Activated CD8-positive, alpha-beta memory T cell treated with anti-CD3 and anti-CD28 coated beads, Interleukin-2, amount 50 U/mL, for 1 hour (primary cell): ENCODE data around the gene SH3GL2.

Experiments
- DNase-seq: peaks from one replicate; pipeline ENCODE4 v3.0.0-alpha.2; 2020; ENCODE audit errors: extremely low read depth

The SH3GL2 gene

DNA sequence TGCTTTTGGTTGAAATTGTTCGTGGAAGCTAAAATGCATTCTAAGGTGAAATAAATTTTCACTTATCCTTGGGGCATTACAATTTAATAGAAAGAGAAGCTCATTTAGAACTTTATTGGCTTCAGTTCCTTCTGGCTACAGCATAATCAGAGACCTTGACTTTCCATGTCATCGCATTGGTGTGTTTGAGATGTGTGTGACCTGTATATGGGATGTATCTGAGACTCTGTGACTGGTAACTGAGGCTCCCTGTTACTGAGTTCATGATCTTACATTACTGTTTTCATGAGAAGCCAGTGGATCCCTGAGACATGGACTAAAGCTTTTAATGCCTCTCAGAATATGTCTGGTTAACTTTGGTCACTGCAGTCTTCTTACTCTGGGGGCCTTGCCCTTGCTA lies 32.5 kb downstream of the SH3GL2 start:
- no peak for DNase-seq

DNA sequence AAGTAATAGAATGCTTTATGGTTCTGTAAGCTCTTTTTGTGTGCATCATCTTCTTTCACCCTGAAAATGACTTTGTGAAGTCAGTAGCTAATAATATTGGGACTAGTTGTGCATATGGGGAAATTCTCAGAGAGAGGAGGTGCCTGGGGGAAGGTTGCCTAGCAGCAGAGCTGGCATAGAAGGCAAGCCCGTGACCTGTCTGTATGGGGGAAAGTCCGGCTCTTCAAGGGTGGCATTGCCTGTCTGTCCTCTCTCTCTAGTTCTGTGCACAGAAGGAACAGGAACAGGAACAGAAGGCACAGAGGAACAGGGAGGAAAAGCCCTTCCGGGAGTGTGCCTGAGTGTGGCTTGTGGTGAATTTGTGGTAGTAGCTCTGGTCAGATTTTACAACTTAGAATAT lies 33.1 kb downstream of the SH3GL2 start:
- no peak for DNase-seq

DNA sequence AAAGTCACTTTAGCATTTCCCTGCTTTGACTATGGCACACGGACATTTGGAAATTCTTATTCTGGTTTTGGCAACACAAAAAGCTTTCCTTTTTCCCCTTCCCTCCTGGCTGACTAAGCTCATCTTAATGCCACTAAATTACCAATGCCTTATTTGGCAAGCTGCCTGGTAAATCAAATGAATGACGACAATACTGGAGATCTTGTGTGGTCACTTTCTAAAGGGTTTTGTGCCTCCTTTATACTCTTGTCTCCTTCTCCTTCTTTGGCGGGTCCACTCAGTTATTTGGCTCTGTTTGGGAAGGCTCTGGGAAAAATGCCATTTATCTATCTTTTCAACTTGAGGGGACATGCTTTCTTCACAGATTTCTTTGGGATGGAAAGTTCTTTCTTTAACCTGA lies 34.9 kb downstream of the SH3GL2 start:
- no peak for DNase-seq

DNA sequence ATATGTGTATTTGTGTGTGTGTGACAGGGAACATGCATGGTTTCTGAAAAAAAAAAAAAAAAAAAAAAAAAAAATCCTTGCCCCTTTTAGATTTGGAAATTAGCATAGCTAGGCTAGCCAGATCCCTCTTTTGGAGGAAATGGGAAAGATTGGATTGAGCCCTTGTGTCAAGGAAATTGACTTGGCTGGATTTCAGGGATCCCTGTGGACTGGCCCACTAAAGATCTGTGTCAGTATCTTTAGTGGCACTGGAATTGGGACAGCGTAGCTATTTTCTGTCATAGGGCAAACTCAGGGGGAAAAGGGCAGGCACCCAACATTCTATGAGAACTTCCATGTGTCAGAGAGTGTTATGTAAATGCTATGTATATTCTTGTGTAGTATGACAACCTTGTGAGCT lies 35.4 kb downstream of the SH3GL2 start:
- DNase-seq, result no peak

DNA sequence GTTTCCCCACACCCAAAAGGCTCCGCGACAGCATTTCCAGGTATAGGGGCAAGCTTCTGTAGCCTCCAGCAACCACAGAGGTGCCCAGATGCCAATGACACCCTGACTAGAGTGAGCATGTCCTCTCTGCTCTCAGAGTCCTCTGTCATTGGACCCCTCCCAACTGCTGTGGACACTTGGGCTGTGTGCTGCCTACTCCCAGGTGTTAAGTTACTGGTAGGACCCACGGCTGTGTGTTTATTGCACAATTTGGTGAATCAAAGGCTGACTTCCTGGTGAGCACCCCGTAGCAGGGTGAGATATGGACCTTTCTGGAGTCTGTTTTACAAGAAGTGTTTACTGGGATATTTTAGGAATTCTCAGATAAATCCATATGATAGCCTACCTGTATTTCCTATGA lies 36.0 kb downstream of the SH3GL2 start:
- no peak for DNase-seq

DNA sequence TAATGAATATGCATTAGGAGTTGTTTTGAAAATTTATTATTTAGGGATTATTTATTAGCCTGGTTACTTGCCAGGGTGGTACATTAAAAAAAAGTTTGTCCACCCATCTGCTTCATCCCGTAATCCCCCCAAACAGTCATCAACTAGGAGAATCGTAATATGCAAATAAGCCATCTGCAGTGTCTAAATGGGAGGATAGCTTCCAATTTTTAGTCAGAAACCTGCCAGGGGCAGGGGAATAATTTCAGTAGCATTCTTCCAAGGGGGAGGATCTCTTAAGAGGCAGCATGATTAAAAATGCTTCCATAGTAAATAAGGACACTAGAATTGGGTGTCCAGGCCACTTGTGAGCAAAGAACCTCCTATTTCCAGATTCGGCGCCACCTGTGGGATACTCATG lies 43.3 kb downstream of the SH3GL2 start:
- DNase-seq, result no peak

DNA sequence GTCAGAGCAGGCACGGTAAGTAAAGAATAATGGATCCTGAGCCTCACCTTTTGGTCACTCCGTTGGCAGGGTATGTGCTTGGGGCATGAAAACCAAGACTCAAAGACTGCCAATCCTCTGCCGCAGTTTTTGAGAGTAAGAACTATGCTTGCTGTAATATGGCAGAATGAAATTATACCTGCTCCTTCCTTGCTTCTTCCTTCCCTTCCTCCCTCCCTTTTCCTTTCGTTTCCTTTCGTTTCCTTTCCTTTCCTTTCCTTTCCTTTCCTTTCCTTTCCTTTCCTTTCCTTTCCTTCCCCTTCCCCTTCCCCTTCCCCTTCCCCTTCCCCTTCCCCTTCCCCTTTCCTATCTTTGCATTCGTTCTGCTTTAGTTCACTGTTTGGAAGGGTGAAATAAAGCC lies 43.9 kb downstream of the SH3GL2 start:
- no peak for DNase-seq

DNA sequence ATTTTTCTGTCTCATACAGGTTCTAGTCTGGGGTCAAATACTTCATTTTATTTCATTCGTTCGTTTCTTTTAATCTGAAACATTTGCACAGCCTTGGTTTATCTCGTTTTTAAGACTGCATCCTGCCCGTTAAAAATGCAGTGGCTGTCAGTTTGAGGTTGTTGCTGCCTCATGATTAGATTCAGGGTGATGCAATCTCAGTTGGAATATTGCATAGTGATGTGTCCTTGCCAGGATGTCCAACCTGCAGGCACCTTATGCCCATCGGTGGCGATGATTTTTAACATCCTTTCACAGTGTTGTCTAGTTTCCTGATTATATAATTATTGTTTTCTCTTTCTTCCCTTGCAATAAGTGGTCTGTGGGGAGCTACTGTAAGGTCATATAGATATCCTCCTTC lies 45.1 kb downstream of the SH3GL2 start:
- no peak for DNase-seq

DNA sequence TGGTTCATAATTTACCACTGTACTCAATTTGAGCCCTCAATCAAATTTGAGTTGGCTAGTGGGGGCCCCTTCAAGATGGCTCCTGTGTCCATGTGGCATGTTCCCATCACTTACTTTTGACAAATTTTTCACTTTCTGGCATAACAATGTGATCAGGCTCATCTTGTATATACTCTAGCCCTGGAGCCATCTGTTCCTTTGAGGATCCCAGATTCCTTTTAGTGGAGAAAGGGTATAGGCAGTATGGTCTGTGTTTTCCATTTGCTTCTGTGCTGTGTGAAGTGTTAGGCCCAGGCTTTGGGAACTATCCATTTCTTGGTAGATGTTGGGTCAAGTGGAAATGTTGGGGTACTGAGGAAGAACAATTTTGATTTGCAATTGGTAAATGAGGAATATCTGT lies 45.7 kb downstream of the SH3GL2 start:
- DNase-seq, result no peak

DNA sequence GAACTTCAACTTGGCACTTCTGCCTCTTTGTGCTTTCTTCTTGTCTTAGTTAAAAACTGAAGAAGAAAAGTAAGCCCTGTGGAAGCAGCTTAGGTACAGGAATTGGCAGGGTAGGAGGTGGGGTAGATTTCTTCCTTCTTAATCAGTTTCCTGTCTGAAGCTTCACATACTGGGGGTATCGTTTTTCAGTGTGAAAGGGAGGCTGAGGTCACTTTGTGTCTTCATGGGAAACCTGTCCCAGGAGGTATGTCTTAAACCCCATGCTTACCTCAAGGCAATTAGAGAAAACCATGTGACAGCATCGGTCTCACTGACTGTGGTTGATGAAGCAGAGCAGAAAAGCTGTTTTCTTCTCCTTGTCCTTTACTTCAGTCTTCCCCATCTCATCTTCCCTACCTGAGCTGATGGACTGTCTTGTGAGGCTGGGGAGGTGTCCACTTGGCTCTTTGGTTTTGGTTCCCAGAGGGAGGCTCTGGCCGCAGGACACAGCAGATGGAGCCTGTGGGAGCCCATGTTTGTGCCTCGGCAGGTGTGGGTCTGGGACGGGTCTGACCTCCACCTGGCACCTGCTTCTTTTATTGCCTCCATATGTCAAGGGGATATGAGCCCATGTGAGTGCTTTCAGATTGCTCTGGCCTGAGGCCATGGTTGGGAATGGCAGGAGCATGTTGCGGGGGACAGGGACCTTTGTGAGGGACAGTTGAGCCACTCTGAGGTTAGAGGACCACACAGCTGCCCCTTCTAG lies 47.0 kb downstream of the SH3GL2 start:
- no peak for DNase-seq

DNA sequence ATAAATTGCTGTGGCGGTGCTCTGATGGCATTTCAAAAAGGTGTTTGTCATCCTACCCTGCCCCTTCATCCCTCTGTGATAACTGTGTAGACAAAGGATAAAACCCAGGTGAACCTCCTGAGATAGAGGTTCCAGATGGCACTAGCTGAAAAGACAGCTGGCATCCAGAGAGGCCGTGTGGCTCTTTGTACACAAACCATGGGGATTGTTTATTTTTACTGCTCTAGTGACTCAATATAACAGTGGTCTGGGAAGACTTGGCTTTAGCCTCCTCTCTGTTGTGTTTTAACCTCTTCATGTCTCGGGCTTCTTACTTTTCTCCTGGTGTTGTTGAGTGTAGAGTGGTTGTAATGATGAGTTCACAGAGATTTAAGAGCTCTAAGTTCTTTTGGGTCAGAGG lies 48.8 kb downstream of the SH3GL2 start:
- no peak for DNase-seq

DNA sequence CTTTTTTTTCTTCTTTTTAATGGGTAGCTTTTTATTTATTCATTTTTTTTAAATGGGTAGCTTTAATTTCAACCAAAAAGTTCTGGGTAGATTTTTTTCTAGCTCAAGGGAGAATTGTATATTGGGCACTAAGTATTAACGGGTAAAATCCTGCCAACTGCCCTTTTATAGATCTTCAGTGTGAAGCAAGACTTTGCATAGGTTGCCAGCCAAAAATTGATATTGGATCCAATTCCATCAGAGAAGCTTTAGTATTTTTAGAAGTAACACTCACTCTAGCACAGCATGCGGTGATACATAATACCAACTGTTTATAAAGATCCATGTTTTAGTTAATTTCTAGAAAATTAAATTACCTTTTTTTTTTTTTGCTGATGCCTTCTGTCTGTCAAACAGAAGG lies 49.8 kb downstream of the SH3GL2 start:
- no peak for DNase-seq

DNA sequence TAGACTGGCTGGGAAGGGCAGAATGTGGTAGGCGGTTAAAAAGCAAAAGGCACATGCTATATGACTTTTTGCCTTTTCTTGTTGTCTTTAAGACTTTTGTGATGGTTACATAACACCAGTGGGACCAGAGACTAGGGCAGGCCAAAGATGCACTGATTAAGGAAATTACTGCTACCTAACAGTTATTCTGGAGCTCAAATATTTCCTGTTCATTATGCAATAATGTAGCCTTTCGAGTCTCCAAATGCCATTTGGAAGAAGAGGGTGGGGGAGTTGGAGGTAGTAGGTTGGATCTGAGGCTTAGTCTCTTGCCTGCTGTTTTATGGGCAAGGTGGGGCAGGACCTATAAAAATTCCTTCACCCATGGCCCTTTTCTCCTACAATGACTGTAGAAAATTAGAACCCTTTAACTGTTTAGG lies 51.7 kb downstream of the SH3GL2 start:
- no peak for DNase-seq

DNA sequence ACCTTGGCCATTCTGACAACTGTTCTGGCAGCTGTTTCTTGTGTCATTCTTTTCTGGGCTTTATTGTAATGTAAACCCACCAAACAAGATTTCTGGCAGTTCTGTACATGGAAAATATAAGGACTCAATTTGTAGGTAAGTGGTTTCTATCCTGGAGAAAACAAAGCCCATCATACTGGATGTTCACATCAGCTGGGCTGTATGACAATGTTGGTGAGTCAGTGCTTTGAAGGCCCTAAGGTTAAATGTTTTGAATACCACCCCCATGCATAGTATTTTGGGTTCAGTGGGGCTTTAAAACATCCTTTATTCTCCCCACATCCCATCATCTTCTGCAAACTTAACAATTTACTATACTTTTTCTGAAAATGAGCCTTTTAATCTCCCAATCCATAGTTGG lies 52.5 kb downstream of the SH3GL2 start:
- DNase-seq, result no peak

DNA sequence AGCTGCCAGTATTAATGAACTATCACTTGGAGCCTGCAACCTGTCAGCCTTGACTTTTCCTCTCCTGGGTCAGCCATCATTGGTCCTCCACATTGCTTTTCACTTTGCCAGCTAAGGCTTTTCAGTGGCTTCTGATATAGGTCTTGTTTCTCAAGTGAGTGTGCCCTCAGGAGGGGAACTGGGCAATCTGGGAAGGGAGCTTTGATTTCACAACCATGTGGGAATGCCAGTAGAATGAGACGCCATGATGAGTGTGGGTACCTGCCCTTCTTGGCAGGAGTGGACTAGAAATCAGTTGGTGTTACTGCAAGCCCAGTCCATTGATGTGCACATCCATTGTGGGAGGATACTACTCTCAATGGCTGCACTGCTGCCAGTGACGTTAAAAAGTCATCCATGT lies 54.1 kb downstream of the SH3GL2 start:
- DNase-seq, result no peak

DNA sequence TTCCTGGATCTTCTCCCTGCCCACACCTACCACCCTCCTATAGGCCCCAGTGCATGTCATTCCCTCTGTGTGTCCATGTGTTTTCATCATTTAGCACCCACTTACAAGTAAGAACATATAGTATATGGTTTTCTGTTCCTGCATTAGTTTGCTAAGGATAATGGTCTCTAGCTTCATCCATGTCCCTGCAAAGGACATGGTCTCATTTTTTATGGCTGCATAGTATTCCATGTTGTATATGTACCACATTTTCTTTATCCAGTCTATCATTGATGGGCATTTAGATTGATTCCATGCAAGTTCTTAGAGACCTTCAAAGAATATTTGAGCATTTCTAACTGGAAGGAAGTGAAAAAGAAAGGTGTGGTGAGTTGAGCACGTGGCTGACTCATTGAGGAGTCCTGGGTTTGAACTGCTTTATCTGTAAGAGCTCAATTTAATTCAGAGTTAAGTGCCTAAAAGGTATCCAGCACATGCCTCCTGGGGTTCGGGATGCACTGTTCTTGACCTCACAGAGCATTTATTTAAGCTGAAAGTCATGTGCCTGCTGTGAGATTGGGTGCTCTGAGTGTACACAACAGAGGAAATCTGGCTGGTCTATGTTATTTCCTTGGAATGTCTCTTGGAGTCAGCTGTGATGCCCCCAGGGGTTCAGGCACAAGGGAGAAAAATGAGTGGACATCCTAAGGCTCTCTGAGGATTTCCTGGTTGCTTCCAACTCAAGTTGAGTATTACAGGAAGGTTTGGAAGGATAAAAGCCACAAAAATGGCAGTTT lies 56.4 kb downstream of the SH3GL2 start:
- no peak for DNase-seq

DNA sequence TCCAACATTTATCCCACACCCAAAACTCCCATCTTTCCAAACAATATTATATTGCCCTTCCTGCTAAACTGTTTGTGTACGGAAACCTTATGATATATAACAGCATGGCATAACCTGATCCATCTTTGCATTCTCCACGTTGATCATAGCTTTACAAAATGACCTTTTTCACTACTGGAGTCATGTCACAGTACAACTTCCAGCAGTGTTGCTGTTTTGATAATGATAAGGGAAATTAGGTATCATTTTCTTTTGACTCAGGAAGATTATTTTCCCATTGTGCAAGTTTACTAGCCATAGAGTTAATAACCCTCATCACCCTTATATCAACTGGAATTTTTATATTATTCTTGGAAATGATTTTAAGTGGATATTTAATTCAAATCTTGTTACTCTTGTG lies 57.5 kb downstream of the SH3GL2 start:
- no peak for DNase-seq

DNA sequence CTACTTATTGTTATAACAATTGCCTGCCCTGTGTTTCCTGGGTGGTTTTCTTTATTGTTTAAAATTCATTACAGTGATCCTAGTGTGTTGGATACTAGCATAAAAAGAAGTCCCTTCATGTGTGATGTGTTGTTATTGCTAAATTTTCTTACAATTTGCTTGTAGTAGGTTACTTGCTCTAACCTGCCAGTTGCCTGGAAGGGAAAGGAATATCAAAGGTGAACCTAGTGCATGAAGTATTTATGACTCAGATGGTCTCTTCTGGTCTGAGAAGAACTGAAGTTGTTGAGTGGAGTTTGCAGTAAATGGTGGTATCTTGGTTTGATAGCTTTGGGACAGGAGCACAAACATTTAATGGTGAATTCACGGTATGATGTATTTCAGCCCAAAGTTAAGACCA lies 58.0 kb downstream of the SH3GL2 start:
- DNase-seq, result no peak

DNA sequence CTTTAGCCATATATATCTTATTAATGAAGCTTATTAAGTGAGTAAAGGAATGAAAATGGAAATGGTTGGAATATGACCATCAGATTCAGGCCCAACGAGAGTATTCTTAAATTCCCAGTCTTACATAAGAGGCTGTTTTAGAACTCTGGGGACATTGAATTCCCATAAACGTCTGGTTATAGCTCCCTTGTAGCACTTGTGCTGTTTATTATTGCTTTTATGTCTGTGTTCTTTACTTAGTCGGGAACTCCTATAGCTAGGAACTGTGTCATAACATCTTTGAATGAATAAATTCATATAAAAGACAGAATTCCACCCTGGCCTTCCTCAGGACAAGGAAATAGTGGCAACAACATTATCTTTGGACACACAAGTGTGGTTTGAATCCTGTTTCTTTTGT lies 58.4 kb downstream of the SH3GL2 start:
- DNase-seq, result no peak

DNA sequence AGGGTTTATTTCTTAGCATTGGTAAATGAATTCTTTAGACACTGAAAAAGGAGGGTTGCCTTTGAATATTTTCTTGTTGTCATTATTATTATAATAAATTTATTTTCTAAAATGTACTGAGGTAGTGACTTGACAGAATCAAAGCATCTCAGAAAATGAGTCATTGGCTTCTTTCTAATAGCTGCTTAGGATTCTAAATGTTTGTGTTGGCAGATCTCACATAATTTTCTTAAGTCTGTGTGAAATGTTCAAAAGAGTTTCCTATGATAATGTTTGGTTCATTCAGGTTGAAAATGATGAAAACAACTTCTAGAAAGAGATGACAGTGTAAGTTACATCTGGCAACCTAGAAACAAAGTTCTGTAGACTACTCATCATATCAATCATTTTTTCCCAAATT lies 69.7 kb downstream of the SH3GL2 start:
- DNase-seq, result no peak

DNA sequence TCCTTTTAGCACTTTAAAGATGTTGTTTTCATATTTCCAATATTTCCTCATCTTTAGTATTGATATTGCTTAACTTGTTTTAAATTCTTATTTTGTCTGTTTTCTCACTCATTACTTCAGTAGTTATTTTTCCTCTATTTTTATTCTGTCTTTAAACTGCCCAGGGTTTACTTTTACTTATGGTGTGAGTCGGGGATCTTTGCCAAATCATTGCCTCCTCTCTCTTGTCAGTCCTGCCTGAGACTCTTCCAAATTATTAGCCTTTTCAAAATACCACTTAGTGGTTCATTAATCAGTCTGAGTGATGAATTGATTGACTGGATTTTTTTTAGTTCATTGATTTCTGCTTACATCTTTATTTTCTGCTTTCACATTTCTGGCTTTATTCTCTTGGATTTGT lies 72.9 kb downstream of the SH3GL2 start:
- no peak for DNase-seq

DNA sequence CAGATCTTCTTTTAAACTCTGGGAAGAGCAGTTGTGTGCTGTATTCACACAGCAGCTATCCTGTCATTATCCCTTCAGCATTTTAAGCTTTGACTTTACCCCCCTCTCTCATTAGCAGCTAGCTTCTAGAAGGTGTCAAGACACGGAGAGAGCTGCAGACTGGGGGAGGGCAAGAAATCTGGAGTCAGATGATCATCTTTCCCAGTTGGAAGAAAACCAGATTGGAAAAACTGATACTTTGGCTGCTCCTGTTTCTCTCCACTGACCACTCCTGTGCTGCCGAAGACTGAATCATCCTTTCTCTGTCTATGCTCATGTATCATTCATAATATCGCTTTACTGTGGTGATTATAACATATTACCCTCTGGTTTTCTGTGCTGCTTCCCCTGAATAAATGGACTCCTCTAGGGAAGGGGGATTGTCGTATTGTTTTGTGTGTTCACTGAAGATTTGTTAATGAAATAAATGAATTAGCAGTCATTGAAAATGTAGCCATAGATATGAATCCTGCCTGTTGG lies 75.1 kb downstream of the SH3GL2 start:
- no peak for DNase-seq

DNA sequence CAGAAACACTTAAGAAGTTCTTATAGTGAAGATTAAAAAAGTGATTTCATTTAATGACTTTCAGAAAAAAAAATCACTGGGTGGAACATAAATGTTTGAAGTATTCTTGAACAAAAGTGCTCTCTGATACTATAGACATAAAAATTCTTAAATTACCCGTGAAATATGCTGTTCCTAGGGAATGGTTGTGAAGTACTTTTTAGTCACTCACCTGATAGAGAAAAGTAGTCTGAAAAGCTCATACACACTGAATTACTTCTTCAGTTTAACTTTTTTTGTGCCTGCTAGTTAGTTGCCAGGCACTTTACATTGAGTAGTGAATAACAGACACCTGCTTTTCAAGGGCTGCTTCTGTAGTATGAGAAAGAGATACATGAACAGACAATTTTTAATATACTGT lies 78.0 kb downstream of the SH3GL2 start:
- no peak for DNase-seq
